Measurements from ENCODE around the gene HIVEP3. TPM values are rescaled to one million over a fixed set of nuclear protein-coding genes. Genes with fewer than 3 reads are reported as not detected.

The HIVEP3 gene
- total RNA-seq, 2 donors from 2014 or later, result 4.7 to 5.8 TPM

GRCh38 chr1:41733725-41734124 lies 185.0 kb downstream of the HIVEP3 start:
- Histone ChIP-seq H3K27ac (peak overlapping the region; percentile 41 to 67), H3K4me3 (no peak overlapping the region), H3K4me1 (peaks cover 0 to 48% of the 10 kb centered on the region in 2 donors), H3K9me3 (no peaks in the 10 kb centered on the region), H3K27me3 (no peaks in the 10 kb centered on the region), H3K36me3 (no peaks in the 10 kb centered on the region)
- TF ChIP-seq, protein P1, sequence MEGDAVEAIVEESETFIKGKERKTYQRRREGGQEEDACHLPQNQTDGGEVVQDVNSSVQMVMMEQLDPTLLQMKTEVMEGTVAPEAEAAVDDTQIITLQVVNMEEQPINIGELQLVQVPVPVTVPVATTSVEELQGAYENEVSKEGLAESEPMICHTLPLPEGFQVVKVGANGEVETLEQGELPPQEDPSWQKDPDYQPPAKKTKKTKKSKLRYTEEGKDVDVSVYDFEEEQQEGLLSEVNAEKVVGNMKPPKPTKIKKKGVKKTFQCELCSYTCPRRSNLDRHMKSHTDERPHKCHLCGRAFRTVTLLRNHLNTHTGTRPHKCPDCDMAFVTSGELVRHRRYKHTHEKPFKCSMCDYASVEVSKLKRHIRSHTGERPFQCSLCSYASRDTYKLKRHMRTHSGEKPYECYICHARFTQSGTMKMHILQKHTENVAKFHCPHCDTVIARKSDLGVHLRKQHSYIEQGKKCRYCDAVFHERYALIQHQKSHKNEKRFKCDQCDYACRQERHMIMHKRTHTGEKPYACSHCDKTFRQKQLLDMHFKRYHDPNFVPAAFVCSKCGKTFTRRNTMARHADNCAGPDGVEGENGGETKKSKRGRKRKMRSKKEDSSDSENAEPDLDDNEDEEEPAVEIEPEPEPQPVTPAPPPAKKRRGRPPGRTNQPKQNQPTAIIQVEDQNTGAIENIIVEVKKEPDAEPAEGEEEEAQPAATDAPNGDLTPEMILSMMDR (IDR thresholded peaks at IDR 0.05), result no peak
- DNase-seq (ENCODE audit: low spot score), result no peak

DNA sequence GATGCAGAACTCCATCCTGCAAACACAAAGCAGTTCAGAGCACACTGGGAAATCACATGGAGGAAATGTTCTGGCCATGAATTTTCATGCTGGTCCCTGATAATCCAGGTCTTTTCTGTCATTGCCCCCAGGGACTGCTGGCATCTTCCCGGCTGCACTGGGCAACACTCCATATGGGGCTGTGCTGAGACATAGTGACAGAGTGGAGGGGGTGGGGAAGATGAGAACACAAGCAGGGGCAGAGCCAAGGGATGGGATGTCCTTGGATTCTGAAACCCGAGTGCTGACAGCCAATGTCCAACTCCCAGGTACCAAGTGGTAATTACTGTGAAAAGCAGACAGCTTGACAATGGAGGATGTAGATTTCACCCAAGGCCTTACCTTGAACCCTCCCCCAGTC lies 185.7 kb downstream of the HIVEP3 start:
- Histone ChIP-seq H3K9me3 (no peaks in the 10 kb centered on the region), H3K4me3 (no peak overlapping the region), H3K36me3 (no peaks in the 10 kb centered on the region), H3K27ac (peak overlapping the region; percentile 41 to 67), H3K4me1 (peaks cover 0 to 50% of the 10 kb centered on the region in 2 donors), H3K27me3 (no peaks in the 10 kb centered on the region)
- TF ChIP-seq, protein P1 (IDR thresholded peaks at IDR 0.05), result no peak
- DNase-seq (ENCODE audit: low spot score), result no peak

DNA sequence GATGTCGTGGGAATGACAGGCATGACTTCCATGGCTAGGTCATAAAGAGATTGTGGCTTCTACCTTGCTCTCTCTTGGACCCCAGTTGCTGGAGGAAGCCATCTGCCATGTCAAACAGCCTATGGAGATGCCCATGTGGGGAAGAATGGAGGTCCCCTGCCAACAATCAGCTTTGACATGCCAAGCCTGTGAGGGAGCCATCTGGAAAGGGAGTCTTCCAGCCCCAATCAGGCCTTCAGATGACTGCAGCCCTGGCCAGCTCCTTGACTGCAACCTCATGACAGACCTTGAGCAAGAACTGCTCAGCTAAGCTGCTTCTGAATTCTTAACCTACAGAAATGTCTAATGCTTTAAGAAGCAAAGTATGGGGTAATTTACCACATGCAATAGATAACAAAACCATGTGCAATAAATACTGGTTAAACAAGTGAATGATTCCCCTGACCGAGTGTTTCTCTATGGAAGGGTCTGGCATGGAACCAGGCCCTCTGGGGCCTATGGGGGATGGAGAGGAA lies 187.1 kb downstream of the HIVEP3 start:
- Histone ChIP-seq H3K36me3 (no peaks in the 10 kb centered on the region), H3K27me3 (no peaks in the 10 kb centered on the region), H3K4me1 (peaks cover 0 to 64% of the 10 kb centered on the region in 2 donors), H3K4me3 (no peak overlapping the region), H3K9me3 (no peaks in the 10 kb centered on the region), H3K27ac (no peak overlapping the region)
- no peak for DNase-seq (ENCODE audit: low spot score)
- TF ChIP-seq, protein P1 (IDR thresholded peaks at IDR 0.05), result no peak

- no peaks in the 10 kb centered on the region for H3K9me3 ChIP-seq
- H3K4me3 ChIP-seq, result no peak overlapping the region
- DNase-seq (ENCODE audit: low spot score), result no peak
- no peaks in the 10 kb centered on the region for H3K27me3 ChIP-seq
- TF ChIP-seq, protein P1 (IDR thresholded peaks at IDR 0.05), result no peak
- no peaks in the 10 kb centered on the region for H3K36me3 ChIP-seq
- peaks cover 0 to 60% of the 10 kb centered on the region in 2 donors for H3K4me1 ChIP-seq
- H3K27ac ChIP-seq, result no peak overlapping the region
These were observed 187.9 kb downstream of the HIVEP3 start for GRCh38 chr1:41730806-41731205.

- no peak overlapping the region for H3K4me3 ChIP-seq
- TF ChIP-seq, protein P1 (IDR thresholded peaks at IDR 0.05), result no peak
- H3K9me3 ChIP-seq, result no peaks in the 10 kb centered on the region
- no peak for DNase-seq (ENCODE audit: low spot score)
- H3K27me3 ChIP-seq, result no peaks in the 10 kb centered on the region
- no peaks in the 10 kb centered on the region for H3K36me3 ChIP-seq
- H3K4me1 ChIP-seq, result peaks cover 0 to 65% of the 10 kb centered on the region in 2 donors
- H3K27ac ChIP-seq, result no peak overlapping the region
These were observed 190.1 kb downstream of the HIVEP3 start for GRCh38 chr1:41728403-41729202.

Measured in right atrium auricular region (tissue), 2 donors.